H1 (cell line): Measurements from ENCODE around the gene ZNF516. TPM values are rescaled to one million over a fixed set of nuclear protein-coding genes. Genes with fewer than 3 reads are reported as not detected.

Source experiments
- CTCF ChIA-PET: fragments of 300-600 bp; sonication (Branson Sonifier 250); formaldehyde crosslinking; loops from one replicate; lab custom pipeline; 2021; ENCODE audit not compliant: partially characterized antibody; lab: Charles Lee
- POLR2A ChIA-PET: fragments of 300-600 bp; sonication (Branson Sonifier 250); formaldehyde crosslinking; loops from one replicate; lab custom pipeline; 2021; ENCODE audit warnings: inconsistent platforms; ENCODE audit not compliant: partially characterized antibody; lab: Charles Lee
- DNase-seq, 2 experiments: peaks; one replicate each; pipeline versions ENCODE4 v3.0.0 to v3.0.0-alpha.2; 2010 to 2022; ENCODE audit warnings: low spot score in 2 of 2, low read depth in 1 of 2, mixed read lengths in 1 of 2
- FAIRE-seq: peaks from 2 replicates; lab custom pipeline; 2011; peaks lifted over from hg19 to GRCh38; lab: Jason Lieb, UNC
- H2AFZ ChIP-seq: 2 replicates; pipeline ENCODE4 v1.8.1; 2012; ENCODE audit warnings: low read length, inconsistent platforms
- H2AK5ac ChIP-seq: 2 replicates; pipeline ENCODE4 v1.6.1; 2013; ENCODE audit warnings: low read depth, low read length
- H2BK120ac ChIP-seq: replicated peaks from 2 replicates; pipeline ENCODE3; 2013; ENCODE audit warnings: low read depth, low read length, inconsistent platforms
- H2BK12ac ChIP-seq: 2 replicates; pipeline ENCODE4 v1.6.1; 2013; ENCODE audit warnings: low read depth, low read length
- H2BK15ac ChIP-seq: 2 replicates; pipeline ENCODE4 v1.6.1; 2013; ENCODE audit warnings: low read length
- H2BK20ac ChIP-seq: 2 replicates; pipeline ENCODE4 v1.6.1; 2013; ENCODE audit warnings: low read length
- H2BK5ac ChIP-seq: 2 replicates; pipeline ENCODE4 v1.6.1; 2013; ENCODE audit warnings: low read depth, low read length
- H3K14ac ChIP-seq: 2 replicates; pipeline ENCODE4 v1.6.1; 2013; ENCODE audit warnings: inconsistent platforms; ENCODE audit not compliant: insufficient read length
- H3K18ac ChIP-seq: 2 replicates; pipeline ENCODE4 v1.6.1; 2013; ENCODE audit warnings: low read length; ENCODE audit errors: extremely low read depth
- H3K23ac ChIP-seq: 2 replicates; pipeline ENCODE4 v1.6.1; 2013; ENCODE audit warnings: inconsistent platforms; ENCODE audit not compliant: insufficient read length
- H3K23me2 ChIP-seq: 2 replicates; pipeline ENCODE4 v1.6.1; 2013; ENCODE audit warnings: low read depth, low read length
- H3K27ac ChIP-seq: 2 replicates; pipeline ENCODE4 v1.6.1; 2011; ENCODE audit warnings: low read depth, low read length, inconsistent platforms
- H3K27me3 ChIP-seq, 4 experiments: replicated peaks in 1 of 4; 1 replicate in 1 of 4; 2 replicates in 3 of 4; pipeline versions ENCODE4 v1.6.1 to v1.8.1; 2011 to 2013; ENCODE audit warnings: low read length in 3 of 4, mild to moderate bottlenecking in 3 of 4, inconsistent platforms in 2 of 4, mixed read lengths in 2 of 4, moderate library complexity in 1 of 4; ENCODE audit not compliant: control insufficient read depth in 3 of 4, insufficient read depth in 3 of 4; ENCODE audit errors: extremely low read depth in 1 of 4
- H3K36me3 ChIP-seq, 4 experiments: 2 replicates each; pipeline versions ENCODE4 v1.6.1 to v1.8.1; 2011 to 2013; ENCODE audit warnings: mild to moderate bottlenecking in 4 of 4, low read length in 3 of 4, moderate library complexity in 2 of 4, control low read depth in 1 of 4, inconsistent platforms in 1 of 4; ENCODE audit not compliant: insufficient read depth in 4 of 4, control insufficient read depth in 2 of 4
- H3K4ac ChIP-seq: replicated peaks from 2 replicates; pipeline ENCODE3; 2013; ENCODE audit warnings: low read length, low read depth, mixed read lengths, inconsistent platforms; ENCODE audit not compliant: insufficient read length
- H3K4me1 ChIP-seq, 4 experiments: replicated peaks in 1 of 4; 1 replicate in 1 of 4; 2 replicates in 3 of 4; pipeline versions ENCODE4 v1.6.1 to v1.8.1; 2011 to 2013; ENCODE audit warnings: low read length in 3 of 4, inconsistent platforms in 2 of 4, mixed read lengths in 1 of 4; ENCODE audit not compliant: insufficient read depth in 4 of 4, control insufficient read depth in 3 of 4
- H3K4me2 ChIP-seq, 2 experiments: 2 replicates each; pipeline versions ENCODE4 v1.6.1 to v1.8.1; 2011 to 2013; ENCODE audit warnings: low read depth in 2 of 2, low read length in 2 of 2, control low read depth in 1 of 2, inconsistent platforms in 1 of 2, mild to moderate bottlenecking in 1 of 2; ENCODE audit not compliant: insufficient read depth in 1 of 2
- H3K4me3 ChIP-seq, 4 experiments: fragments of 200-600, 300-600 bp in 1 of 4; sonication (generic), shearing (Covaris generic), sonication (Bioruptor Twin) in 1 of 4; 2 replicates each; pipeline versions ENCODE4 v1.5.1 to v1.8.1; 2011 to 2016; ENCODE audit warnings: low read length in 4 of 4, low read depth in 3 of 4, control low read depth in 2 of 4, inconsistent platforms in 2 of 4, mild to moderate bottlenecking in 2 of 4, mixed read lengths in 1 of 4, moderate library complexity in 1 of 4; ENCODE audit not compliant: insufficient read depth in 2 of 4; ENCODE audit errors: extremely low read depth in 1 of 4
- H3K56ac ChIP-seq: replicated peaks from 2 replicates; pipeline ENCODE3; 2013; ENCODE audit warnings: low read depth, mild to moderate bottlenecking, mixed read lengths, low read length, inconsistent platforms; ENCODE audit not compliant: insufficient read length
- H3K79me1 ChIP-seq: 2 replicates; pipeline ENCODE4 v1.6.1; 2013; ENCODE audit warnings: low read depth, low read length, control low read depth
- H3K79me2 ChIP-seq, 2 experiments: 2 replicates each; pipeline versions ENCODE4 v1.6.1 to v1.8.1; 2012 to 2013; ENCODE audit warnings: low read length in 2 of 2, mild to moderate bottlenecking in 2 of 2, inconsistent platforms in 1 of 2; ENCODE audit not compliant: insufficient read depth in 2 of 2, control insufficient read depth in 1 of 2
- H3K9ac ChIP-seq, 4 experiments: replicated peaks in 1 of 4; 1 replicate in 1 of 4; 2 replicates in 3 of 4; pipeline versions ENCODE4 v1.6.1 to v1.8.1; 2011 to 2013; ENCODE audit warnings: low read depth in 3 of 4, low read length in 3 of 4, control low read depth in 2 of 4, mild to moderate bottlenecking in 2 of 4, moderate library complexity in 2 of 4, inconsistent platforms in 1 of 4; ENCODE audit errors: extremely low read depth in 1 of 4
- H3K9me3 ChIP-seq, 2 experiments: 2 replicates each; pipeline versions ENCODE4 v1.6.1 to v1.8.1; 2012 to 2013; ENCODE audit warnings: mild to moderate bottlenecking in 2 of 2, moderate library complexity in 2 of 2, control low read depth in 1 of 2, inconsistent platforms in 1 of 2, low read depth in 1 of 2, low read length in 1 of 2, mixed read lengths in 1 of 2; ENCODE audit not compliant: insufficient read depth in 2 of 2
- H4K20me1 ChIP-seq, 2 experiments: replicated peaks in 1 of 2; 2 replicates each; pipeline versions ENCODE3 to v1.8.1; 2011 to 2013; ENCODE audit warnings: inconsistent platforms in 2 of 2, low read length in 2 of 2, mild to moderate bottlenecking in 1 of 2; ENCODE audit not compliant: insufficient read depth in 2 of 2, control insufficient read depth in 1 of 2
- H4K5ac ChIP-seq: 2 replicates; pipeline ENCODE4 v1.6.1; 2013; ENCODE audit warnings: low read length, low read depth, mixed read lengths, inconsistent platforms; ENCODE audit not compliant: insufficient read length
- H4K8ac ChIP-seq: 2 replicates; pipeline ENCODE4 v1.8.0; 2013; ENCODE audit warnings: mild to moderate bottlenecking, moderate library complexity, low read length, inconsistent platforms; ENCODE audit not compliant: insufficient read depth; ENCODE audit errors: extremely low read depth
- H4K91ac ChIP-seq: replicated peaks from 2 replicates; pipeline ENCODE3; 2013; ENCODE audit warnings: low read length, mixed read lengths, inconsistent platforms; ENCODE audit not compliant: insufficient read length
- ASH2L ChIP-seq: fragments of 200-600, 300-600 bp; sonication (generic); IDR thresholded peaks from one replicate; pipeline ENCODE4 v1.7.1; 2017; ENCODE audit warnings: low read length
- BCL11A ChIP-seq, 2 experiments: IDR thresholded peaks; one replicate each; pipeline ENCODE4 v1.6.1; 2011; ENCODE audit warnings: low read depth in 2 of 2, low read length in 2 of 2, mild to moderate bottlenecking in 2 of 2
- CBX5 ChIP-seq: fragments of 300-800, 300-1000 bp; sonication (generic); IDR thresholded peaks from 2 replicates; pipeline ENCODE4 v1.7.1; 2016; ENCODE audit warnings: antibody characterized with exemption, low read length, low read depth
- CTBP2 ChIP-seq: IDR thresholded peaks from 2 replicates; pipeline ENCODE4 v1.7.0; 2011; ENCODE audit warnings: borderline replicate concordance, mild to moderate bottlenecking, moderate library complexity, mixed read lengths, low read length; ENCODE audit not compliant: insufficient read depth, insufficient read length
- FOSL1 ChIP-seq: IDR thresholded peaks from 2 replicates; pipeline ENCODE4 v1.6.1; 2011; ENCODE audit warnings: mild to moderate bottlenecking, low read depth, low read length, moderate library complexity; ENCODE audit not compliant: insufficient read depth
- MAFK ChIP-seq: IDR thresholded peaks from 2 replicates; pipeline ENCODE4 v1.6.1; 2012; ENCODE audit warnings: low read depth, mild to moderate bottlenecking, improper control_type of control experiment, low read length
- POLR2AphosphoS5 ChIP-seq: IDR thresholded peaks from 2 replicates; pipeline ENCODE4 v1.6.1; 2011; ENCODE audit warnings: low read depth, low read length
- POU5F1 ChIP-seq: IDR thresholded peaks from 2 replicates; pipeline ENCODE4 v1.6.1; 2011; ENCODE audit warnings: low read depth, mild to moderate bottlenecking, low read length, moderate library complexity
- SIRT6 ChIP-seq: IDR thresholded peaks from one replicate; pipeline ENCODE4 v1.7.1; 2012; ENCODE audit warnings: low read length, inconsistent platforms
- SP4 ChIP-seq: IDR thresholded peaks from 2 replicates; pipeline ENCODE4 v1.6.1; 2012; ENCODE audit warnings: low read length, inconsistent platforms
- SUZ12 ChIP-seq: fragments of 200-600 bp; sonication (generic); IDR thresholded peaks from 2 replicates; pipeline ENCODE4 v1.6.1; 2012; ENCODE audit warnings: mild to moderate bottlenecking, inconsistent platforms, low read length, moderate library complexity, mixed read lengths
- TAF1 ChIP-seq: IDR thresholded peaks from 2 replicates; pipeline ENCODE4 v1.6.1; 2011; ENCODE audit warnings: mild to moderate bottlenecking, low read depth, low read length
- TBP ChIP-seq: IDR thresholded peaks from 2 replicates; pipeline ENCODE4 v1.6.1; 2011; ENCODE audit warnings: low read depth, low read length, improper control_type of control experiment
- WGBS, 2 experiments: shearing (Covaris generic) in 1 of 2; methylation state at CpG; one replicate each; pipeline versions ENCODE4 v1.1.6 to v1.1.7; 2013 to 2015; ENCODE audit warnings: low lambda C conversion rate in 2 of 2, mixed read lengths in 2 of 2, inconsistent platforms in 1 of 2, low coverage in 1 of 2, missing lambda C conversion rate in 1 of 2; ENCODE audit not compliant: insufficient replicate concordance in 2 of 2, insufficient coverage in 1 of 2, insufficient read length in 1 of 2; ENCODE audit errors: extremely low coverage in 1 of 2, missing lambda C conversion rate in 1 of 2; 5-methylcytosine and 5-hydroxymethylcytosine counted together
- polyA plus RNA-seq, 7 experiments: library from polyadenylated mRNA; depleted of rRNA in 3 of 7; stranded (reverse) in 5 of 7; unstranded in 2 of 7; fragments of >200 nt in 5 of 7; fragments of 200-250 nt in 2 of 7; gene quantifications; 1 replicate in 5 of 7; 2 replicates in 1 of 7; 4 replicates in 1 of 7; pipeline versions ENCODE4 v1.2.1 to v1.2.3, GENCODE V29; 2011 to 2013; ENCODE audit warnings: missing spikeins in 2 of 7, mixed read lengths in 2 of 7
- total RNA-seq: library from RNA; stranded (reverse); fragmentation: NEBNext Ultra II Directional; extraction: Animal tissue kit (Norgen Biotek cat#: 25700); gene quantifications from 2 replicates; pipeline ENCODE4 v1.2.1, GENCODE V29; 2021

ZNF516 gene
- total and polyA plus RNA-seq, 2 of the 8 experiments (the other 6 are each of a cell fraction or from before 2014, with no cell fraction given): 7.3 to 17.0 TPM

GRCh38 chr18:76518123-76518859 lies 23.2 kb upstream of the ZNF516 start:
- Histone ChIP-seq H3K4me2 (peak overlapping the region; percentile 70 to 96), H4K5ac (no peak overlapping the region), H2AK5ac (no peak overlapping the region), H3K4me1 (peaks cover 3 to 11% (median 6%) of the 10 kb centered on the region in 4 experiments; a peak in 5 of 7 replicates), H4K8ac (no peak overlapping the region), H4K91ac (peak overlapping the region; percentile 9), H3K18ac (peak overlapping the region; percentile 78), H3K79me2 (no peaks in the 10 kb centered on the region), H2BK5ac (peak overlapping the region; percentile 9; the same call in 1 of the 2 replicates), H3K9me3 (no peaks in the 10 kb centered on the region), H4K20me1 (no peaks in the 10 kb centered on the region), H3K23ac (no peak overlapping the region), H3K9ac (peak overlapping the region in 2 of 4 experiments; percentile 28 to 65; a peak in 2 of 7 replicates), H3K27ac (no peak overlapping the region), H2BK15ac (0 out of 2 replicates have a peak overlapping the region, but pooled peaks have one; percentile 6), H3K56ac (no peak overlapping the region), H3K79me1 (no peaks in the 10 kb centered on the region), H3K23me2 (peaks cover 5% of the 10 kb centered on the region), H3K4me3 (peak overlapping the region; percentile 42 to 61 (median 51); a peak in 6 of 8 replicates), H2BK12ac (peak overlapping the region; percentile 40; the same call in 1 of the 2 replicates), H2AFZ (0 out of 2 replicates have a peak overlapping the region, but pooled peaks have one; percentile 70), H3K14ac (no peak overlapping the region), H2BK20ac (no peak overlapping the region; the same call in 1 of the 2 replicates), H3K4ac (no peak overlapping the region), H2BK120ac (no peak overlapping the region), H3K36me3 (no peaks in the 10 kb centered on the region), H3K27me3 (peaks cover 0 to 2% (median 0%) of the 10 kb centered on the region in 4 experiments; a peak in 2 of 7 replicates)
- FAIRE-seq: peak; percentile 39
- 8% methylated on average over 24 of the region's 25 CpGs; no CpG with 5 or more reads in 1 of the 2 experiments for WGBS, 2 experiments
- ChIA-PET POLR2A (interaction anchor here (0.6 to 2.3 kb wide), 10 partner anchors 9 to 1798 kb away, joined by 3 to 13 read pairs (median 4); partner anchors contain the start of gene ZNF516), CTCF (interaction anchor here (0.7 to 4.1 kb wide), 7 partner anchors 11 to 169 kb away, joined by 3 to 9 read pairs (median 4); no protein-coding TSS in a partner anchor)
- DNase-seq: peak in 1 of 2 experiments; percentile 68
- TF ChIP-seq MAFK (no peak), FOSL1 (no peak), TBP (no peak), BCL11A (IDR thresholded peaks at IDR 0.05; ENCODE audit: low read depth in 2 of 2, low read length in 2 of 2) (no peak), SIRT6 (no peak), POLR2AphosphoS5 (peak; percentile 47; the same call in 1 of the 2 replicates), SUZ12 (no peak), ASH2L (no peak), TAF1 (peak; percentile 55), SP4 (no peak), CBX5 (no peak), POU5F1 (no peak), CTBP2 (no peak)
